ENCODE results near the gene LRIT1. TPM values are rescaled to one million over a fixed set of nuclear protein-coding genes. Genes with fewer than 3 reads are reported as not detected.

Gene LRIT1
- total and polyA plus RNA-seq, 2 of the 8 experiments (the other 6 are each of a cell fraction or from before 2014, with no cell fraction given) = 0.03 TPM; not detected in 1

GRCh38 chr10:84263716-84264115 lies 22.4 kb upstream of the LRIT1 start (continued):
- TF ChIP-seq USF2 (IDR thresholded peaks at IDR 0.05; ENCODE audit: low read length) = no peak
- TF ChIP-seq MAX (IDR thresholded peaks at IDR 0.05) = no peak
- no peak for TF ChIP-seq SAP30 (IDR thresholded peaks at IDR 0.05; ENCODE audit: insufficient read depth, insufficient replicate concordance, low read length)
- TF ChIP-seq PHF8 (conservative IDR thresholded peaks at IDR 0.05; ENCODE audit: low read depth, low read length) = no peak
- TF ChIP-seq EGR1 (IDR thresholded peaks at IDR 0.05; ENCODE audit: borderline replicate concordance, low read depth, low read length) = no peak
- TF ChIP-seq YY1 (IDR thresholded peaks at IDR 0.05; ENCODE audit: low read depth, low read length) = no peak
